Astrocyte (in vitro differentiated cells and primary cell): ENCODE results near the gene CDC14B. TPM values are rescaled to one million over a fixed set of nuclear protein-coding genes. Genes with fewer than 3 reads are reported as not detected.

ENCODE experiments used
- DNase-seq: peaks from one replicate; pipeline ENCODE4 v3.0.0-alpha.2; 2010; ENCODE audit warnings: low read depth
- FAIRE-seq: peaks from 2 replicates; lab custom pipeline; 2011; peaks lifted over from hg19 to GRCh38; lab: Jason Lieb, UNC
- H2AFZ ChIP-seq: 2 replicates; pipeline ENCODE4 v1.6.0; 2012; ENCODE audit warnings: low read depth, low read length, inconsistent platforms
- H3K27ac ChIP-seq: 2 replicates; pipeline ENCODE4 v1.5.1; 2011; ENCODE audit warnings: low read depth, low read length, inconsistent platforms
- H3K27me3 ChIP-seq: 2 replicates; pipeline ENCODE4 v1.6.0; 2011; ENCODE audit warnings: low read length, inconsistent platforms; ENCODE audit not compliant: insufficient read depth
- H3K36me3 ChIP-seq: 2 replicates; pipeline ENCODE4 v1.5.1; 2011; ENCODE audit warnings: low read length, inconsistent platforms; ENCODE audit not compliant: insufficient read depth
- H3K4me1 ChIP-seq: 2 replicates; pipeline ENCODE4 v1.5.1; 2011; ENCODE audit warnings: low read length, inconsistent platforms; ENCODE audit not compliant: insufficient read depth
- H3K4me2 ChIP-seq: 2 replicates; pipeline ENCODE4 v1.6.0; 2012; ENCODE audit warnings: low read length, inconsistent platforms
- H3K4me3 ChIP-seq: 2 replicates; pipeline ENCODE4 v1.5.1; 2011; ENCODE audit warnings: low read depth, mild to moderate bottlenecking, low read length, inconsistent platforms; ENCODE audit not compliant: insufficient read depth
- H3K79me2 ChIP-seq: 2 replicates; pipeline ENCODE4 v1.6.0; 2012; ENCODE audit warnings: mild to moderate bottlenecking, low read length, inconsistent platforms; ENCODE audit not compliant: insufficient read depth
- H3K9ac ChIP-seq: 2 replicates; pipeline ENCODE4 v1.6.0; 2012; ENCODE audit warnings: mild to moderate bottlenecking, low read length, inconsistent platforms
- H3K9me3 ChIP-seq: 2 replicates; pipeline ENCODE4 v1.5.1; 2012; ENCODE audit warnings: low read depth, mild to moderate bottlenecking, low read length, inconsistent platforms; ENCODE audit not compliant: insufficient read depth
- H4K20me1 ChIP-seq: 2 replicates; pipeline ENCODE4 v1.6.0; 2012; ENCODE audit warnings: low read length, inconsistent platforms; ENCODE audit not compliant: insufficient read depth
- H3K27ac Mint-ChIP-seq: one replicate; pipeline ENCODE4 v1.8.0; 2021; ENCODE audit warnings: mild to moderate bottlenecking, mixed read lengths; ENCODE audit not compliant: unreplicated experiment
- H3K27me3 Mint-ChIP-seq: one replicate; pipeline ENCODE4 v1.8.0; 2021; ENCODE audit warnings: low read depth, mixed read lengths; ENCODE audit not compliant: unreplicated experiment
- H3K36me3 Mint-ChIP-seq: one replicate; pipeline ENCODE4 v1.8.0; 2021; ENCODE audit warnings: low read depth, mixed read lengths; ENCODE audit not compliant: unreplicated experiment
- H3K4me1 Mint-ChIP-seq: one replicate; pipeline ENCODE4 v1.8.0; 2021; ENCODE audit warnings: low read depth, mixed read lengths; ENCODE audit not compliant: unreplicated experiment
- H3K4me3 Mint-ChIP-seq: one replicate; pipeline ENCODE4 v1.8.0; 2021; ENCODE audit warnings: mild to moderate bottlenecking, moderate library complexity, mixed read lengths; ENCODE audit not compliant: unreplicated experiment
- H3K9me3 Mint-ChIP-seq: one replicate; pipeline ENCODE4 v1.8.0; 2021; ENCODE audit warnings: mild to moderate bottlenecking, mixed read lengths; ENCODE audit not compliant: unreplicated experiment
- CTCF ChIP-seq: IDR thresholded peaks from 2 replicates; pipeline ENCODE4 v1.5.1; 2011; ENCODE audit warnings: low read depth, mild to moderate bottlenecking, inconsistent platforms, low read length, moderate library complexity; ENCODE audit not compliant: insufficient read depth
- EZH2 ChIP-seq: IDR thresholded peaks from 2 replicates; pipeline ENCODE4 v1.6.1; 2012; ENCODE audit warnings: mild to moderate bottlenecking, low read length, inconsistent platforms; ENCODE audit not compliant: insufficient read depth
- total RNA-seq: library from RNA; stranded (reverse); gene quantifications from 2 replicates; pipeline ENCODE4 v1.2.1, GENCODE V29; 2021

The CDC14B gene
- total RNA-seq, 1 donor from 2014 or later: 22.5 TPM

- Histone ChIP-seq H4K20me1 (no peaks in the 10 kb centered on the region), H3K4me3 (peak within 1 kb of the TSS; percentile 73), H3K79me2 (no peaks in the 10 kb centered on the region), H3K4me2 (peak within 1 kb of the TSS; percentile 93), H3K27ac (peak within 1 kb of the TSS; percentile 85), H3K36me3 (peaks cover 7% of the 10 kb centered on the region), H3K9ac (peak within 1 kb of the TSS; percentile 91), H2AFZ (peak within 1 kb of the TSS; percentile 93), H3K27me3 (no peaks in the 10 kb centered on the region), H3K9me3 (no peaks in the 10 kb centered on the region), H3K4me1 (no peaks in the 10 kb centered on the region)
- H3K36me3 Mint-ChIP-seq: peaks cover 3% of the 10 kb centered on the region
- H3K27me3 Mint-ChIP-seq: no peaks in the 10 kb centered on the region
- peak within 1 kb of the TSS; percentile 91 for H3K4me3 Mint-ChIP-seq
- FAIRE-seq (no peak), DNase-seq (peak; percentile 51)
- H3K27ac Mint-ChIP-seq: peak within 1 kb of the TSS; percentile 96
- peaks cover 2% of the 10 kb centered on the region for H3K4me1 Mint-ChIP-seq
- no peaks in the 10 kb centered on the region for H3K9me3 Mint-ChIP-seq
- TF ChIP-seq CTCF (no peak), EZH2 (no peak)
Measured at GRCh38 chr9:96655198-96655851, 35.7 kb upstream of the CDC14B start, which contains the start of gene PRXL2C. Gene PRXL2C (minus strand): TSS chr9:96655317. CDS start chr9:96655281, 36 bp downstream.

GRCh38 chr9:96654450-96655197 lies 35.0 kb upstream of the CDC14B start:
- H2AFZ ChIP-seq: peak overlapping the region; percentile 88
- FAIRE-seq (no peak), DNase-seq (peak; percentile 90)
- TF ChIP-seq EZH2 (no peak), CTCF (no peak)
- H3K4me1 Mint-ChIP-seq: peaks cover 2% of the 10 kb centered on the region
- peak overlapping the region; percentile 85 for H3K27ac ChIP-seq
- peaks cover 3% of the 10 kb centered on the region for H3K36me3 Mint-ChIP-seq
- H3K4me3 ChIP-seq: peak overlapping the region; percentile 73
- H3K27me3 Mint-ChIP-seq: no peaks in the 10 kb centered on the region
- no peaks in the 10 kb centered on the region for H3K79me2 ChIP-seq
- peaks cover 7% of the 10 kb centered on the region for H3K36me3 ChIP-seq
- peak overlapping the region; percentile 88 for H3K4me3 Mint-ChIP-seq
- peak overlapping the region; percentile 93 for H3K4me2 ChIP-seq
- H3K9ac ChIP-seq: peak overlapping the region; percentile 91
- H3K27me3 ChIP-seq: no peaks in the 10 kb centered on the region
- H4K20me1 ChIP-seq: no peaks in the 10 kb centered on the region
- H3K27ac Mint-ChIP-seq: peak overlapping the region; percentile 84
- H3K9me3 ChIP-seq: no peaks in the 10 kb centered on the region
- no peaks in the 10 kb centered on the region for H3K4me1 ChIP-seq
- no peaks in the 10 kb centered on the region for H3K9me3 Mint-ChIP-seq
